NT2/D1 (cell line): Measurements from ENCODE around the gene ACOT8.

Experiments
- SUZ12 ChIP-seq: IDR thresholded peaks from 2 replicates; pipeline ENCODE4 v1.6.1; 2011; ENCODE audit not compliant: insufficient read length, insufficient read depth; ENCODE audit errors: extremely low read depth
- YY1 ChIP-seq: IDR thresholded peaks from 2 replicates; pipeline ENCODE4 v1.6.1; 2011; ENCODE audit not compliant: insufficient read length, insufficient read depth

GRCh38 chr20:45890077-45890984 lies 33.1 kb upstream of the ACOT8 start:
- TF ChIP-seq YY1 (no peak), SUZ12 (no peak)
